Astrocyte (in vitro differentiated cells and primary cell): ENCODE data around the gene CIB4. TPM values are rescaled to one million over a fixed set of nuclear protein-coding genes. Genes with fewer than 3 reads are reported as not detected.

Experiments
- DNase-seq: peaks from one replicate; pipeline ENCODE4 v3.0.0-alpha.2; 2010; ENCODE audit warnings: low read depth
- FAIRE-seq: peaks from 2 replicates; lab custom pipeline; 2011; peaks lifted over from hg19 to GRCh38; lab: Jason Lieb, UNC
- H2AFZ ChIP-seq: 2 replicates; pipeline ENCODE4 v1.6.0; 2012; ENCODE audit warnings: low read depth, low read length, inconsistent platforms
- H3K27ac ChIP-seq: 2 replicates; pipeline ENCODE4 v1.5.1; 2011; ENCODE audit warnings: low read depth, low read length, inconsistent platforms
- H3K27me3 ChIP-seq: 2 replicates; pipeline ENCODE4 v1.6.0; 2011; ENCODE audit warnings: low read length, inconsistent platforms; ENCODE audit not compliant: insufficient read depth
- H3K36me3 ChIP-seq: 2 replicates; pipeline ENCODE4 v1.5.1; 2011; ENCODE audit warnings: low read length, inconsistent platforms; ENCODE audit not compliant: insufficient read depth
- H3K4me1 ChIP-seq: 2 replicates; pipeline ENCODE4 v1.5.1; 2011; ENCODE audit warnings: low read length, inconsistent platforms; ENCODE audit not compliant: insufficient read depth
- H3K4me2 ChIP-seq: 2 replicates; pipeline ENCODE4 v1.6.0; 2012; ENCODE audit warnings: low read length, inconsistent platforms
- H3K4me3 ChIP-seq: 2 replicates; pipeline ENCODE4 v1.5.1; 2011; ENCODE audit warnings: low read depth, mild to moderate bottlenecking, low read length, inconsistent platforms; ENCODE audit not compliant: insufficient read depth
- H3K79me2 ChIP-seq: 2 replicates; pipeline ENCODE4 v1.6.0; 2012; ENCODE audit warnings: mild to moderate bottlenecking, low read length, inconsistent platforms; ENCODE audit not compliant: insufficient read depth
- H3K9ac ChIP-seq: 2 replicates; pipeline ENCODE4 v1.6.0; 2012; ENCODE audit warnings: mild to moderate bottlenecking, low read length, inconsistent platforms
- H3K9me3 ChIP-seq: 2 replicates; pipeline ENCODE4 v1.5.1; 2012; ENCODE audit warnings: low read depth, mild to moderate bottlenecking, low read length, inconsistent platforms; ENCODE audit not compliant: insufficient read depth
- H4K20me1 ChIP-seq: 2 replicates; pipeline ENCODE4 v1.6.0; 2012; ENCODE audit warnings: low read length, inconsistent platforms; ENCODE audit not compliant: insufficient read depth
- H3K27ac Mint-ChIP-seq: one replicate; pipeline ENCODE4 v1.8.0; 2021; ENCODE audit warnings: mild to moderate bottlenecking, mixed read lengths; ENCODE audit not compliant: unreplicated experiment
- H3K27me3 Mint-ChIP-seq: one replicate; pipeline ENCODE4 v1.8.0; 2021; ENCODE audit warnings: low read depth, mixed read lengths; ENCODE audit not compliant: unreplicated experiment
- H3K36me3 Mint-ChIP-seq: one replicate; pipeline ENCODE4 v1.8.0; 2021; ENCODE audit warnings: low read depth, mixed read lengths; ENCODE audit not compliant: unreplicated experiment
- H3K4me1 Mint-ChIP-seq: one replicate; pipeline ENCODE4 v1.8.0; 2021; ENCODE audit warnings: low read depth, mixed read lengths; ENCODE audit not compliant: unreplicated experiment
- H3K4me3 Mint-ChIP-seq: one replicate; pipeline ENCODE4 v1.8.0; 2021; ENCODE audit warnings: mild to moderate bottlenecking, moderate library complexity, mixed read lengths; ENCODE audit not compliant: unreplicated experiment
- H3K9me3 Mint-ChIP-seq: one replicate; pipeline ENCODE4 v1.8.0; 2021; ENCODE audit warnings: mild to moderate bottlenecking, mixed read lengths; ENCODE audit not compliant: unreplicated experiment
- CTCF ChIP-seq: IDR thresholded peaks from 2 replicates; pipeline ENCODE4 v1.5.1; 2011; ENCODE audit warnings: low read depth, mild to moderate bottlenecking, inconsistent platforms, low read length, moderate library complexity; ENCODE audit not compliant: insufficient read depth
- EZH2 ChIP-seq: IDR thresholded peaks from 2 replicates; pipeline ENCODE4 v1.6.1; 2012; ENCODE audit warnings: mild to moderate bottlenecking, low read length, inconsistent platforms; ENCODE audit not compliant: insufficient read depth
- total RNA-seq: library from RNA; stranded (reverse); gene quantifications from 2 replicates; pipeline ENCODE4 v1.2.1, GENCODE V29; 2021

The CIB4 gene
- total RNA-seq, 1 donor from 2014 or later = not detected

DNA sequence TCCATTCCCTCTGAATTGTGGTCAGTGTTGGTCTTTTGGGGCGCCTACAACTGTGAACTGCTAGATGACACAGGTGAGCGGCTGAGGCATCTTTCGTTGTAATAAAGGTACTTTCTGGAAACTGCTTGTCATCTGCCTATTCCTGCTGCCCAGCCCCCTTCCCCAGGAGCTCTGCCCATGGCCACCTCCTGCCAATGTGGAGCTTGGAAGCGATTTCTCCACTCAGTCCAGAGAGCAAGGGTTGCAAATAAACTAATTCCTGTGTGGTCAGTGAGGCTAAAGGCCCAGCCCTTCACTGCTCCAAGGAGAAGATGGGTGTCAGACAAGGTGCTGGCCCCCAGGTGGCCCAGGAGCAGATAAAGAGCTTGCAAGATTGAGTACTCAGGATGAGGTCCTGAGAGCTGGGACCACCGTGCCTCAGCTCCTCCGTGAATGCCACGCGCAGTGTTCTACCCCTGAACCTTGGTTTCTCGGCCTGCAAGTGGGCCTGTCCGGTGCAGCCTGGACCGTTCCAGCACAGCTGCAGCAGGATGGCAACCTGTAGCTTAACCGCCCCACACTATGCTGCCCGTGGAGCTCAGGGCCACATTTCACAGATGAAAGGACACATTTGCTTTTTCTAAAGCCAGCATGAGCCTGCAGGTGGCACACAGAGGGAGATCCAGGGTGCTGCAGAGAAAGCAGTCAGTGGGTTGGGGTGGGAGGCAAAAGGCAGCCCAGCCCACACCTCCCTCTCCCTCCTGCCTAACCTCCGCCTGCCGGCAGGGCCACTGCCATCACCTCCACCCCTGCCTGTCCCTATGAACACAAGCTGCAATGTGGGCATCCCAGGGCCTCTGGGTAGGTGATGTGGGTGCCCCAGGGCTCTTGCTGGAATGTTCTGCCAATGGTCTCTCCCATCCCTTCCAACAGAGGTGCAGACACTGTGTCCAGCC, 84.6 kb downstream of the CIB4 start:
- Histone ChIP-seq H3K9ac (no peak overlapping the region), H2AFZ (no peak overlapping the region), H3K27me3 (peaks cover 58% of the 10 kb centered on the region), H3K9me3 (no peaks in the 10 kb centered on the region), H3K27ac (no peak overlapping the region), H3K36me3 (no peaks in the 10 kb centered on the region), H3K4me3 (no peak overlapping the region), H3K79me2 (no peaks in the 10 kb centered on the region), H4K20me1 (no peaks in the 10 kb centered on the region), H3K4me1 (no peaks in the 10 kb centered on the region), H3K4me2 (no peak overlapping the region)
- Mint-ChIP-seq H3K36me3 (no peaks in the 10 kb centered on the region), H3K27ac (no peak overlapping the region), H3K4me1 (no peaks in the 10 kb centered on the region), H3K27me3 (peaks cover 53% of the 10 kb centered on the region), H3K4me3 (no peak overlapping the region), H3K9me3 (peaks cover 3% of the 10 kb centered on the region)
- FAIRE-seq (no peak), DNase-seq (no peak)
- TF ChIP-seq CTCF = no peak
- no peak for TF ChIP-seq EZH2

- H3K27ac Mint-ChIP-seq = no peak overlapping the region
- H4K20me1 ChIP-seq = no peaks in the 10 kb centered on the region
- peaks cover 3% of the 10 kb centered on the region for H3K9me3 Mint-ChIP-seq
- H3K27me3 Mint-ChIP-seq = peaks cover 53% of the 10 kb centered on the region
- H3K9me3 ChIP-seq = no peaks in the 10 kb centered on the region
- H3K79me2 ChIP-seq = no peaks in the 10 kb centered on the region
- no peak overlapping the region for H3K4me3 Mint-ChIP-seq
- H3K27ac ChIP-seq = no peak overlapping the region
- H3K27me3 ChIP-seq = peaks cover 58% of the 10 kb centered on the region
- H3K4me1 ChIP-seq = no peaks in the 10 kb centered on the region
- H2AFZ ChIP-seq = no peak overlapping the region
- FAIRE-seq (no peak), DNase-seq (no peak)
- no peak overlapping the region for H3K4me3 ChIP-seq
- H3K36me3 Mint-ChIP-seq = no peaks in the 10 kb centered on the region
- H3K4me1 Mint-ChIP-seq = no peaks in the 10 kb centered on the region
- H3K4me2 ChIP-seq = no peak overlapping the region
- no peak for TF ChIP-seq EZH2
- no peak for TF ChIP-seq CTCF
- no peaks in the 10 kb centered on the region for H3K36me3 ChIP-seq
- no peak overlapping the region for H3K9ac ChIP-seq
Observed at GRCh38 chr2:26555246-26556133, 85.7 kb downstream of the CIB4 start.
